Activated naive CD8-positive, alpha-beta T cell treated with anti-CD3 and anti-CD28 coated beads for 36 hours (primary cell): Measurements from ENCODE around the gene DAPK3. TPM values are rescaled to one million over a fixed set of nuclear protein-coding genes. Genes with fewer than 3 reads are reported as not detected.
"Not testable (repeated sequence)": the region's sequence is repeated elsewhere in the genome, so short reads cannot be mapped to it uniquely, and the experiment has no call there.

ENCODE experiments used
- DNase-seq: peaks from one replicate; pipeline ENCODE4 v3.0.0; 2021
- H3K27ac Mint-ChIP-seq: one replicate; pipeline ENCODE4 v1.8.0; 2022; ENCODE audit warnings: mild to moderate bottlenecking, moderate library complexity, mixed read lengths
- H3K27me3 Mint-ChIP-seq: one replicate; pipeline ENCODE4 v1.8.0; 2022; ENCODE audit warnings: mild to moderate bottlenecking, mixed read lengths
- H3K36me3 Mint-ChIP-seq: one replicate; pipeline ENCODE4 v1.8.0; 2021; ENCODE audit warnings: mild to moderate bottlenecking, mixed read lengths
- H3K4me1 Mint-ChIP-seq: one replicate; pipeline ENCODE4 v1.8.0; 2021; ENCODE audit warnings: mixed read lengths
- H3K4me3 Mint-ChIP-seq: one replicate; pipeline ENCODE4 v1.8.0; 2022; ENCODE audit warnings: mild to moderate bottlenecking, moderate library complexity, mixed read lengths
- H3K9me3 Mint-ChIP-seq: one replicate; pipeline ENCODE4 v1.8.0; 2022; ENCODE audit warnings: mixed read lengths
- total RNA-seq, 2 experiments: library from RNA; stranded (reverse); gene quantifications; one replicate each; pipeline ENCODE4 v1.2.3, GENCODE V29; 2021

Gene DAPK3
- total RNA-seq, 2 experiments from 2014 or later = 31.6 to 32.2 TPM

GRCh38 chr19:3975637-3976087, 4.8 kb upstream of the DAPK3 start:
- peaks cover 19% of the 10 kb centered on the region for H3K4me1 Mint-ChIP-seq
- H3K9me3 Mint-ChIP-seq = no peaks in the 10 kb centered on the region
- H3K36me3 Mint-ChIP-seq = peaks cover 42% of the 10 kb centered on the region
- DNase-seq = no peak
- peak overlapping the region; percentile 20 for H3K27ac Mint-ChIP-seq
- H3K27me3 Mint-ChIP-seq = no peaks in the 10 kb centered on the region
- peak overlapping the region; percentile 29 for H3K4me3 Mint-ChIP-seq

- no peak for DNase-seq
- Mint-ChIP-seq H3K9me3 (no peaks in the 10 kb centered on the region), H3K27me3 (no peaks in the 10 kb centered on the region), H3K27ac (no peak overlapping the region), H3K4me3 (no peak overlapping the region), H3K4me1 (peaks cover 20% of the 10 kb centered on the region), H3K36me3 (peaks cover 42% of the 10 kb centered on the region)
Measured at GRCh38 chr19:3975144-3975543, 4.2 kb upstream of the DAPK3 start.

- peak overlapping the region; percentile 91 for H3K4me3 Mint-ChIP-seq
- H3K9me3 Mint-ChIP-seq = no peaks in the 10 kb centered on the region
- peaks cover 17% of the 10 kb centered on the region for H3K4me1 Mint-ChIP-seq
- DNase-seq = no peak
- no peaks in the 10 kb centered on the region for H3K27me3 Mint-ChIP-seq
- peak overlapping the region; percentile 73 for H3K27ac Mint-ChIP-seq
- H3K36me3 Mint-ChIP-seq = peaks cover 14% of the 10 kb centered on the region
Measured at GRCh38 chr19:3970313-3970807, 539 bp downstream of the DAPK3 start.

- Mint-ChIP-seq H3K9me3 (no peaks in the 10 kb centered on the region), H3K27me3 (no peaks in the 10 kb centered on the region), H3K36me3 (peaks cover 14% of the 10 kb centered on the region), H3K4me1 (peaks cover 17% of the 10 kb centered on the region), H3K4me3 (peak overlapping the region; percentile 91), H3K27ac (peak overlapping the region; percentile 73)
- DNase-seq = no peak
Measured at GRCh38 chr19:3969435-3970312, 1.2 kb downstream of the DAPK3 start.

GRCh38 chr19:3968556-3969434, 2.1 kb downstream of the DAPK3 start:
- H3K36me3 Mint-ChIP-seq = peaks cover 14% of the 10 kb centered on the region
- H3K9me3 Mint-ChIP-seq = no peaks in the 10 kb centered on the region
- peaks cover 17% of the 10 kb centered on the region for H3K4me1 Mint-ChIP-seq
- no peak overlapping the region for H3K4me3 Mint-ChIP-seq
- H3K27me3 Mint-ChIP-seq = no peaks in the 10 kb centered on the region
- H3K27ac Mint-ChIP-seq = peak overlapping the region; percentile 4
- DNase-seq = no peak

- H3K9me3 Mint-ChIP-seq, H3K27ac Mint-ChIP-seq, DNase-seq, H3K4me3 Mint-ChIP-seq, H3K27me3 Mint-ChIP-seq: not testable (repeated sequence)
- Mint-ChIP-seq H3K4me1 (peaks cover 17% of the 10 kb centered on the region), H3K36me3 (peaks cover 14% of the 10 kb centered on the region)
Measured at GRCh38 chr19:3967983-3968382, 2.9 kb downstream of the DAPK3 start.

- Mint-ChIP-seq H3K4me3 (no peak overlapping the region), H3K9me3 (no peaks in the 10 kb centered on the region), H3K27ac (no peak overlapping the region), H3K27me3 (no peaks in the 10 kb centered on the region), H3K4me1 (peaks cover 17% of the 10 kb centered on the region), H3K36me3 (peaks cover 11% of the 10 kb centered on the region)
- DNase-seq = no peak
Measured at GRCh38 chr19:3966051-3967017, 4.6 kb downstream of the DAPK3 start.

- Mint-ChIP-seq H3K27ac (no peak overlapping the region), H3K9me3 (no peaks in the 10 kb centered on the region), H3K27me3 (no peaks in the 10 kb centered on the region), H3K36me3 (peaks cover 6% of the 10 kb centered on the region), H3K4me1 (peaks cover 8% of the 10 kb centered on the region), H3K4me3 (no peak overlapping the region)
- no peak for DNase-seq
Measured at GRCh38 chr19:3964256-3965194, 6.4 kb downstream of the DAPK3 start.

- Mint-ChIP-seq H3K9me3 (no peaks in the 10 kb centered on the region), H3K27me3 (no peaks in the 10 kb centered on the region), H3K4me1 (peaks cover 5% of the 10 kb centered on the region), H3K36me3 (peaks cover 4% of the 10 kb centered on the region), H3K27ac (no peak overlapping the region), H3K4me3 (no peak overlapping the region)
- DNase-seq = no peak
Measured at GRCh38 chr19:3963458-3964255, 7.2 kb downstream of the DAPK3 start.

- no peak for DNase-seq
- no peaks in the 10 kb centered on the region for H3K4me1 Mint-ChIP-seq
- H3K27ac Mint-ChIP-seq = no peak overlapping the region
- H3K4me3 Mint-ChIP-seq = no peak overlapping the region
- H3K9me3 Mint-ChIP-seq = no peaks in the 10 kb centered on the region
- H3K27me3 Mint-ChIP-seq = no peaks in the 10 kb centered on the region
- H3K36me3 Mint-ChIP-seq = no peaks in the 10 kb centered on the region
Measured at GRCh38 chr19:3961007-3961406, 9.9 kb downstream of the DAPK3 start.

- Mint-ChIP-seq H3K36me3 (no peaks in the 10 kb centered on the region), H3K9me3 (no peaks in the 10 kb centered on the region), H3K27ac (no peak overlapping the region), H3K4me3 (no peak overlapping the region), H3K27me3 (no peaks in the 10 kb centered on the region), H3K4me1 (no peaks in the 10 kb centered on the region)
- DNase-seq = no peak
Measured at GRCh38 chr19:3959766-3960131, 11.2 kb downstream of the DAPK3 start.

- Mint-ChIP-seq H3K36me3 (no peaks in the 10 kb centered on the region), H3K4me3 (no peak overlapping the region), H3K4me1 (no peaks in the 10 kb centered on the region), H3K9me3 (no peaks in the 10 kb centered on the region), H3K27ac (no peak overlapping the region), H3K27me3 (no peaks in the 10 kb centered on the region)
- DNase-seq = no peak
Measured at GRCh38 chr19:3958836-3959765, 11.8 kb downstream of the DAPK3 start.
